Fibroblast of lung (primary cell): ENCODE results near the gene CIB4. TPM values are rescaled to one million over a fixed set of nuclear protein-coding genes. Genes with fewer than 3 reads are reported as not detected.

Source experiments
- DNase-seq, 2 donors: peaks; one replicate each; pipeline versions ENCODE4 v3.0.0 to v3.0.0-alpha.2; 2010; ENCODE audit warnings: low read depth in 2 of 2
- H2AFZ ChIP-seq: 2 replicates; pipeline ENCODE4 v1.5.1; 2012; ENCODE audit warnings: low read length, control low read depth, inconsistent platforms
- H3K27ac ChIP-seq: 2 replicates; pipeline ENCODE4 v1.5.1; 2011; ENCODE audit warnings: low read length, control low read depth; ENCODE audit not compliant: insufficient read depth
- H3K27me3 ChIP-seq: 2 replicates; pipeline ENCODE4 v1.5.1; 2011; ENCODE audit warnings: mild to moderate bottlenecking, low read length; ENCODE audit not compliant: control insufficient read depth, insufficient read depth
- H3K36me3 ChIP-seq: 2 replicates; pipeline ENCODE4 v1.5.1; 2011; ENCODE audit warnings: low read length; ENCODE audit not compliant: control insufficient read depth, insufficient read depth
- H3K4me1 ChIP-seq: 2 replicates; pipeline ENCODE4 v1.5.1; 2011; ENCODE audit warnings: low read length; ENCODE audit not compliant: control insufficient read depth, insufficient read depth; ENCODE audit errors: extremely low read depth
- H3K4me2 ChIP-seq: 2 replicates; pipeline ENCODE4 v1.5.1; 2011; ENCODE audit warnings: low read length, control low read depth; ENCODE audit not compliant: insufficient read depth; ENCODE audit errors: extremely low read depth
- H3K4me3 ChIP-seq, 4 experiments: fragments of 200-600 bp in 1 of 4; sonication (generic) in 1 of 4; replicated peaks in 1 of 4; 2 replicates each; pipeline ENCODE4 v1.5.1; 2011 to 2016; ENCODE audit warnings: low read length in 4 of 4, low read depth in 3 of 4, mild to moderate bottlenecking in 3 of 4, control low read depth in 2 of 4, inconsistent platforms in 1 of 4, mixed read lengths in 1 of 4; ENCODE audit not compliant: insufficient read depth in 1 of 4; ENCODE audit errors: control extremely low read depth in 1 of 4
- H3K79me2 ChIP-seq: 2 replicates; pipeline ENCODE4 v1.5.1; 2012; ENCODE audit warnings: mild to moderate bottlenecking, low read length, inconsistent platforms; ENCODE audit not compliant: control insufficient read depth, insufficient read depth
- H3K9ac ChIP-seq: 2 replicates; pipeline ENCODE4 v1.5.1; 2011; ENCODE audit warnings: mild to moderate bottlenecking, low read length, control low read depth; ENCODE audit not compliant: insufficient read depth
- H3K9me3 ChIP-seq: 2 replicates; pipeline ENCODE4 v1.5.1; 2012; ENCODE audit warnings: low read depth, low read length; ENCODE audit not compliant: control insufficient read depth, insufficient read depth
- H4K20me1 ChIP-seq: 2 replicates; pipeline ENCODE4 v1.5.1; 2011; ENCODE audit warnings: low read length; ENCODE audit not compliant: control insufficient read depth, insufficient read depth; ENCODE audit errors: extremely low read depth
- CTCF ChIP-seq, 2 donors: IDR thresholded peaks in 1 of 2; conservative IDR thresholded peaks in 1 of 2; 1 replicate in 1 of 2; 2 replicates in 1 of 2; pipeline ENCODE4 v1.5.1; 2011 to 2012; ENCODE audit warnings: low read length in 2 of 2, control low read depth in 1 of 2, inconsistent platforms in 1 of 2, low read depth in 1 of 2, mild to moderate bottlenecking in 1 of 2
- EZH2 ChIP-seq: IDR thresholded peaks from 2 replicates; pipeline ENCODE4 v1.5.1; 2012; ENCODE audit warnings: low read length, control low read depth, mild to moderate bottlenecking; ENCODE audit errors: missing control alignments
- polyA plus RNA-seq, 2 donors: library from polyadenylated mRNA; depleted of rRNA in 1 of 2; stranded (reverse) in 1 of 2; unstranded in 1 of 2; fragments of >200 nt; gene quantifications; 2 replicates each; pipeline ENCODE4 v1.2.1, GENCODE V29; 2011 to 2012; ENCODE audit warnings: missing spikeins in 1 of 2
- total RNA-seq: library from RNA; depleted of rRNA; stranded (reverse); fragments of >200 nt; gene quantifications from 2 replicates; pipeline ENCODE4 v1.2.1, GENCODE V29; 2014

The CIB4 gene
- total and polyA plus RNA-seq, 2 donors (not counting 1 experiment from before 2014, with no cell fraction given), result not detected

GRCh38 chr2:26651799-26652198 lies 10.6 kb upstream of the CIB4 start:
- Histone ChIP-seq H3K79me2 (no peaks in the 10 kb centered on the region), H4K20me1 (no peaks in the 10 kb centered on the region), H3K9me3 (no peaks in the 10 kb centered on the region), H3K9ac (no peak overlapping the region), H3K4me2 (no peak overlapping the region), H2AFZ (no peak overlapping the region), H3K27me3 (peaks cover 25% of the 10 kb centered on the region), H3K4me3 (no peak overlapping the region), H3K4me1 (no peaks in the 10 kb centered on the region), H3K36me3 (no peaks in the 10 kb centered on the region), H3K27ac (no peak overlapping the region)
- DNase-seq, result no peak
- TF ChIP-seq CTCF (conservative IDR thresholded peaks at IDR 0.05 in 1 of 2, IDR thresholded peaks at IDR 0.05 in 1 of 2; ENCODE audit: low read depth in 1 of 2, low read length in 2 of 2) (no peak), EZH2 (no peak)

- no peak for TF ChIP-seq EZH2
- TF ChIP-seq CTCF (conservative IDR thresholded peaks at IDR 0.05 in 1 of 2, IDR thresholded peaks at IDR 0.05 in 1 of 2; ENCODE audit: low read depth in 1 of 2, low read length in 2 of 2), result no peak
- Histone ChIP-seq H3K27me3 (peaks cover 25% of the 10 kb centered on the region), H3K27ac (no peak overlapping the region), H3K4me2 (no peak overlapping the region), H3K9ac (no peak overlapping the region), H3K79me2 (no peaks in the 10 kb centered on the region), H3K4me3 (no peak overlapping the region), H3K9me3 (no peaks in the 10 kb centered on the region), H2AFZ (no peak overlapping the region), H4K20me1 (no peaks in the 10 kb centered on the region), H3K4me1 (no peaks in the 10 kb centered on the region), H3K36me3 (no peaks in the 10 kb centered on the region)
- DNase-seq, result no peak
Observed at GRCh38 chr2:26651470-26651771, 10.3 kb upstream of the CIB4 start.

- Histone ChIP-seq H3K9me3 (no peaks in the 10 kb centered on the region), H3K4me1 (no peaks in the 10 kb centered on the region), H3K4me2 (no peak overlapping the region), H3K4me3 (no peak overlapping the region), H3K36me3 (no peaks in the 10 kb centered on the region), H2AFZ (no peak overlapping the region), H3K27me3 (peaks cover 25% of the 10 kb centered on the region), H3K79me2 (no peaks in the 10 kb centered on the region), H4K20me1 (no peaks in the 10 kb centered on the region), H3K9ac (no peak overlapping the region), H3K27ac (no peak overlapping the region)
- TF ChIP-seq EZH2 (no peak), CTCF (conservative IDR thresholded peaks at IDR 0.05 in 1 of 2, IDR thresholded peaks at IDR 0.05 in 1 of 2; ENCODE audit: low read depth in 1 of 2, low read length in 2 of 2) (no peak)
- no peak for DNase-seq
Observed at GRCh38 chr2:26650713-26651469, 9.7 kb upstream of the CIB4 start.
